Fibroblast of villous mesenchyme (primary cell): ENCODE measurements around the gene GAS2L2. TPM values are rescaled to one million over a fixed set of nuclear protein-coding genes. Genes with fewer than 3 reads are reported as not detected.

Experiments used
- DNase-seq: peaks from one replicate; pipeline ENCODE4 v3.0.0-alpha.2; 2010; ENCODE audit warnings: low read depth
- H3K4me3 ChIP-seq: 2 replicates; pipeline ENCODE4 v1.5.1; 2011; ENCODE audit warnings: low read depth, mild to moderate bottlenecking, low read length
- CTCF ChIP-seq: IDR thresholded peaks from 2 replicates; pipeline ENCODE4 v1.5.1; 2012; ENCODE audit warnings: low read depth, mild to moderate bottlenecking, low read length; ENCODE audit not compliant: insufficient read depth
- total RNA-seq: library from RNA; depleted of rRNA; stranded (reverse); fragments of >200 nt; gene quantifications from 2 replicates; pipeline ENCODE4 v1.2.3, GENCODE V29; 2012

The GAS2L2 gene
- total RNA-seq, 1 donor = not detected

DNA sequence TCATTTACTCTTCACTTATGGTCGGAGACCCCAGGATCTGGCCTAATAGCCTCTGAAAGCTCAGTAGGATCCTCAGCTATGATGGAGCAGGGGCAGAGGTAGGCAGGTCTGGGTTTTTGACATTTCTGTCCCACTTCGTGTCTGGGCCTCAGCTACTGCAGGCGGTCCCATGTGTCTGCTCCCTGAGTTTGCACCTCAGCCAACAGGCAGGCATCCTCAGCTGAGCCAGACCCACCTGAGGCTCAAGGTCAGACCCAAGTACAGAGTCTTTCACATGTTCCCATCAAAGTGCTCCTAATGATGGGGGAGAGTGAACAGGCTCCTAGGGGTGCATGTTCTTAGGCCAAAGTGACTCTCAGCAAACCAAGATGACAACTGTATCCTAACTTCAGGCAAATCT is 24.5 kb downstream of the GAS2L2 start:
- DNase-seq = no peak
- TF ChIP-seq CTCF = no peak

GRCh38 chr17:35727635-35728034 is 25.4 kb downstream of the GAS2L2 start:
- no peak overlapping the region for H3K4me3 ChIP-seq
- no peak for TF ChIP-seq CTCF
- no peak for DNase-seq

More for the DNA sequence above, 24.5 kb downstream of the GAS2L2 start:
- H3K4me3 ChIP-seq = no peak overlapping the region

GRCh38 chr17:35726953-35727460 is 26.0 kb downstream of the GAS2L2 start:
- DNase-seq = peak; percentile 62
- TF ChIP-seq CTCF = no peak
- H3K4me3 ChIP-seq = no peak overlapping the region

DNA sequence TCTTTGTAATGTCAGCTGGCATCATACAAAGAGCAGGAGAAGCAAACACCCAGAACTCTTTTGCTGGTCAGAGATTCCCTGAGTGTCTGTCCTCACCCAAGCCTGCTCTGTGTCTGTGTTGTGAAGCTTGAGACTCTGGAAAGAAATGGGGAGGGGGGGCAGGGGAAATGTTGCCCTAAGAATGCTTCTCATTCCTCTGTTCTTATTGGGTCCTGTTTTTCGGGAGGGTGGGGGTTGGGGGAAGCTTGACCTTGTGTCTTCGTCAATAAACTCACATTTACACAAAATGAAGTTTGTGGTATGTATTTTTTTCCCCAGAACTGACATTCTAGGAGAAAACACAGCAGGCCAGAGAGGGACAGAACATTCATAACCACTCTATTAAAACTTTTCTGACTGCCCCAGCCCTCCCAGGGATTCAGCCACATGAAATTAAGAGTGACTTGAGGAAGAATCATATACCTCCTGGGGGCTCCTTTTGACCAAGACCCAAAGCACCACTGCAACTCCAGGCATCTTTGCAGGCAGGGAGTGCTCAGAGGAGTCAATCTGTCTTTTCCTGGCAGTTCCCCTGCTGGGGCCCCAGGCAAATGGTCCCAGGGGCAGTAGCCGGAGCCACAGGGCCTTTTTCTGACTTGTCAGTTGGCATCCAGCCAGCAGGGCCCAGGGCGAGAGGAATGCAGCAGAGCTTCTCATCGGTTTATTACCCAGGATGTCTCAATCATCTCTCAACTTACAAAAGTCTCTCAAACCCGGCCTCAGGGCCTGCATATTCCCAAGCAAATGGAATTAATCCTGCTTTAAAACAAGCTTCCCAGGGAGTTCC is 26.7 kb downstream of the GAS2L2 start:
- TF ChIP-seq CTCF = no peak
- H3K4me3 ChIP-seq = no peak overlapping the region

DNA sequence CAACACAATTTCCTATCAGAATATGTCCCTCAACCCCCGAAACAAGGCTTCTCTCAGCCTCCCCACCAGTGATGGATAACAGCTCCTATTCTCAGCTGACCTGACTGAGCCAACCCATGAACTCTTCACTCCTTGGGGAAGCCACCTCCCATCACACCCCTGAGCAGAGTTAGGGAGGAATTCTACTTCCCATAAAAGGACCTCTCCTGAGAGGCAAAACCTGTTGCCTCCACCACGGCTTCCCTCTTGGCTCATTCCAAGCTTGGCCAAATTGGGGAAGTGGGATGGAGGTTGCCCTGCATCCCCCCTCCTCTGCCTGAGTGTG is 27.3 kb downstream of the GAS2L2 start:
- peak overlapping the region; percentile 4 for H3K4me3 ChIP-seq
- no peak for TF ChIP-seq CTCF
- DNase-seq = peak; percentile 38

More for the DNA sequence above, 26.7 kb downstream of the GAS2L2 start:
- DNase-seq = peak; percentile 98

GRCh38 chr17:35725058-35725457 is 28.0 kb downstream of the GAS2L2 start:
- no peak overlapping the region for H3K4me3 ChIP-seq
- no peak for TF ChIP-seq CTCF
- no peak for DNase-seq

DNA sequence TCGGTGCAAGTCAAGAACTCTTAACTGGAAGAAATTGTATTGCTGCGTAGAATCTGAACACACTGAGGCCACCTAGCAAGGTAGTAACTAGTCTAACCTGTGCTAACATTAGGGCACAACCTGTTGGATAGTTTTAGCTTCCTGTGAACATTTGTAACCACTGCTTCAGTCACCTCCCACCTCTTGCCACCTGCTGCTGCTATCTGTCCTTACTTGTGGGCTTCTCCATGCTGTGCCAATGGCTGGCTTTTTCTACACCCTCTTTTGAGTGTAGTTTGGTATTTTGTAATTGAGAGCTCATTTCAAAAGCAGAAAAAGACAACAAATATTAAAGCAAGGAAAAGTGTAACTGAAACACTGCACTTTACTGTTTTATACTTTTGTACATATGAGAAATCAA is 29.3 kb downstream of the GAS2L2 start:
- no peak overlapping the region for H3K4me3 ChIP-seq
- no peak for DNase-seq
- no peak for TF ChIP-seq CTCF
